DND-41 (cell line): ENCODE results near the gene TOMM70.

Experiments used
- CTCF ChIP-seq: IDR thresholded peaks from 2 replicates; pipeline ENCODE4 v1.5.1; 2012; ENCODE audit warnings: borderline replicate concordance, low read length, moderate library complexity, mild to moderate bottlenecking; ENCODE audit not compliant: poor library complexity, severe bottlenecking; ENCODE audit errors: extremely low read depth
- EZH2 ChIP-seq: IDR thresholded peaks from 3 replicates; pipeline ENCODE4 v1.6.1; 2012; ENCODE audit warnings: borderline replicate concordance, low read depth, mild to moderate bottlenecking, moderate library complexity, low read length, inconsistent platforms; ENCODE audit not compliant: severe bottlenecking

GRCh38 chr3:100448079-100448478 lies 47.2 kb upstream of the TOMM70 start:
- TF ChIP-seq CTCF (no peak), EZH2 (no peak)
